ENCODE measurements around the gene IL10RA.
"Not testable (repeated sequence)": the region's sequence is repeated elsewhere in the genome, so short reads cannot be mapped to it uniquely, and the experiment has no call there.

Gene IL10RA

GRCh38 chr11:118007040-118007439 lies 20.8 kb downstream of the IL10RA start:
- DNase-seq (ENCODE audit: low read depth in 2 of 2) = no peak

- DNase-seq (ENCODE audit: low read depth in 2 of 2) = not testable (repeated sequence)
Observed at GRCh38 chr11:118007563-118008270, 21.5 kb downstream of the IL10RA start.

- no peak for DNase-seq (ENCODE audit: low read depth in 2 of 2)
Observed at GRCh38 chr11:118008271-118008911, 22.2 kb downstream of the IL10RA start.

GRCh38 chr11:118009864-118010737 lies 23.9 kb downstream of the IL10RA start:
- no peak for DNase-seq (ENCODE audit: low read depth in 2 of 2)

GRCh38 chr11:118010738-118011461 lies 24.7 kb downstream of the IL10RA start:
- no peak for DNase-seq (ENCODE audit: low read depth in 2 of 2)

- no peak for DNase-seq (ENCODE audit: low read depth in 2 of 2)
Observed at GRCh38 chr11:118012083-118012669, 26.0 kb downstream of the IL10RA start.

GRCh38 chr11:118014022-118014421 lies 27.8 kb downstream of the IL10RA start:
- no peak for DNase-seq (ENCODE audit: low read depth in 2 of 2)

GRCh38 chr11:118015385-118015841 lies 29.2 kb downstream of the IL10RA start:
- no peak for DNase-seq (ENCODE audit: low read depth in 2 of 2)

- no peak for DNase-seq (ENCODE audit: low read depth in 2 of 2)
Observed at GRCh38 chr11:118016104-118016503, 29.9 kb downstream of the IL10RA start.

- no peak for DNase-seq (ENCODE audit: low read depth in 2 of 2)
Observed at GRCh38 chr11:118017111-118017510, 30.9 kb downstream of the IL10RA start.

GRCh38 chr11:118017631-118018315 lies 31.6 kb downstream of the IL10RA start:
- DNase-seq (ENCODE audit: low read depth in 2 of 2) = no peak

- no peak for DNase-seq (ENCODE audit: low read depth in 2 of 2)
Observed at GRCh38 chr11:118018401-118018800, 32.2 kb downstream of the IL10RA start.

GRCh38 chr11:118021146-118021545 lies 35.0 kb downstream of the IL10RA start:
- DNase-seq (ENCODE audit: low read depth in 2 of 2) = no peak

GRCh38 chr11:118027694-118028093 lies 41.5 kb downstream of the IL10RA start:
- DNase-seq (ENCODE audit: low read depth in 2 of 2) = no peak

- no peak for DNase-seq (ENCODE audit: low read depth in 2 of 2)
Observed at GRCh38 chr11:118028626-118029025, 42.4 kb downstream of the IL10RA start.

- no peak for DNase-seq (ENCODE audit: low read depth in 2 of 2)
Observed at GRCh38 chr11:118033443-118033842, 47.2 kb downstream of the IL10RA start.

- DNase-seq (ENCODE audit: low read depth in 2 of 2) = no peak
Observed at GRCh38 chr11:118042141-118042540, 55.9 kb downstream of the IL10RA start.

GRCh38 chr11:118042796-118043195 lies 56.6 kb downstream of the IL10RA start:
- DNase-seq (ENCODE audit: low read depth in 2 of 2) = no peak

- no peak for DNase-seq (ENCODE audit: low read depth in 2 of 2)
Observed at GRCh38 chr11:118045191-118045590, 59.0 kb downstream of the IL10RA start.

GRCh38 chr11:118046051-118046963 lies 60.1 kb downstream of the IL10RA start:
- DNase-seq (ENCODE audit: low read depth in 2 of 2) = no peak

Data from fibroblast of skin of left biceps (primary cell).